Hepatocyte (in vitro differentiated cells): Measurements from ENCODE around the gene RPN2.

Source experiments
- EZH2 ChIP-seq: fragments of 200-600 bp; sonication (generic); IDR thresholded peaks from 2 replicates; pipeline ENCODE4 v1.6.1; 2016; ENCODE audit warnings: antibody characterized with exemption, mild to moderate bottlenecking, borderline replicate concordance
- EZH2phosphoT487 ChIP-seq: fragments of 200-600 bp; sonication (generic); IDR thresholded peaks from one replicate; pipeline ENCODE4 v1.6.1; 2018; ENCODE audit warnings: antibody characterized with exemption, mild to moderate bottlenecking, low read depth, moderate library complexity; ENCODE audit not compliant: unreplicated experiment, severe bottlenecking
- TF ChIP-seq, protein P1 (sequence below): fragments of 200-600 bp; sonication (generic); IDR thresholded peaks from 2 replicates; pipeline ENCODE4 v1.5.1; 2016; ENCODE audit warnings: antibody characterized with exemption, mild to moderate bottlenecking; ENCODE audit not compliant: poor library complexity

DNA sequence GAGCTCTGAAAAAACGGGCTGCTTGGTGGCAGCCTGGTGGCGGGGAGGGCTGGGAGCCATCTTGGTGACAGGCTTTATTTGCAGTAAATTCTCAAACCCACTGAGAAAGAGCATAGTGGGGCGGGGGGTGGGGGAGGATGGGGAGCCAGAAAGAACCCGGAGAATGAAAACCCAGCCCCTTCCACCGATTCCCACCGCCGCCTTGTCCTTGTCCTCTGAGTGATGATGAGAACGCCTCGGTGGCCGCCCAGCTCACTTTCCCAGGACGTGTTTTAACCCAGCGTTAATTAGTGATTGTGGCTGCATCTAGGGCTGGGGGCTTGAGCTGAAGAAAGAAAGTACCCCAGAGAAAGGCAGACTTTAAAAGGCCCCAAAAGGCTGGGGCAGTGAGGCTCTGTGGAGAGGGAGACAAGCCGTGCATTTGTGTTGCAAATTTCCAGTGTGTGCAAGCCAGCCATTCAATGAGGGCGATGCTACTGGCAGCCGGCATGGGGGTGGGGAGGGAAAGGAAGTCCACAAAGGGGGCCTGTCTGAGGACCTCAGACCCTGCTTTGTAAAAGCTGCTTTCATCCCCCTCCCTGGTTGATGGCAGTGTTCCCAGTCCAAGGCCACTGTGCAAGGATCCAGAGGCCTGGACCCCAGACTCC is 88.7 kb downstream of the RPN2 start:
- TF ChIP-seq, protein P1, sequence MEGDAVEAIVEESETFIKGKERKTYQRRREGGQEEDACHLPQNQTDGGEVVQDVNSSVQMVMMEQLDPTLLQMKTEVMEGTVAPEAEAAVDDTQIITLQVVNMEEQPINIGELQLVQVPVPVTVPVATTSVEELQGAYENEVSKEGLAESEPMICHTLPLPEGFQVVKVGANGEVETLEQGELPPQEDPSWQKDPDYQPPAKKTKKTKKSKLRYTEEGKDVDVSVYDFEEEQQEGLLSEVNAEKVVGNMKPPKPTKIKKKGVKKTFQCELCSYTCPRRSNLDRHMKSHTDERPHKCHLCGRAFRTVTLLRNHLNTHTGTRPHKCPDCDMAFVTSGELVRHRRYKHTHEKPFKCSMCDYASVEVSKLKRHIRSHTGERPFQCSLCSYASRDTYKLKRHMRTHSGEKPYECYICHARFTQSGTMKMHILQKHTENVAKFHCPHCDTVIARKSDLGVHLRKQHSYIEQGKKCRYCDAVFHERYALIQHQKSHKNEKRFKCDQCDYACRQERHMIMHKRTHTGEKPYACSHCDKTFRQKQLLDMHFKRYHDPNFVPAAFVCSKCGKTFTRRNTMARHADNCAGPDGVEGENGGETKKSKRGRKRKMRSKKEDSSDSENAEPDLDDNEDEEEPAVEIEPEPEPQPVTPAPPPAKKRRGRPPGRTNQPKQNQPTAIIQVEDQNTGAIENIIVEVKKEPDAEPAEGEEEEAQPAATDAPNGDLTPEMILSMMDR, result no peak
- no peak for TF ChIP-seq EZH2
- no peak for TF ChIP-seq EZH2phosphoT487
